ENCODE measurements around the gene NXPE3.

GRCh38 chr3:101862416-101863165 is 83.6 kb downstream of the NXPE3 start:
- TF ChIP-seq, protein P1, sequence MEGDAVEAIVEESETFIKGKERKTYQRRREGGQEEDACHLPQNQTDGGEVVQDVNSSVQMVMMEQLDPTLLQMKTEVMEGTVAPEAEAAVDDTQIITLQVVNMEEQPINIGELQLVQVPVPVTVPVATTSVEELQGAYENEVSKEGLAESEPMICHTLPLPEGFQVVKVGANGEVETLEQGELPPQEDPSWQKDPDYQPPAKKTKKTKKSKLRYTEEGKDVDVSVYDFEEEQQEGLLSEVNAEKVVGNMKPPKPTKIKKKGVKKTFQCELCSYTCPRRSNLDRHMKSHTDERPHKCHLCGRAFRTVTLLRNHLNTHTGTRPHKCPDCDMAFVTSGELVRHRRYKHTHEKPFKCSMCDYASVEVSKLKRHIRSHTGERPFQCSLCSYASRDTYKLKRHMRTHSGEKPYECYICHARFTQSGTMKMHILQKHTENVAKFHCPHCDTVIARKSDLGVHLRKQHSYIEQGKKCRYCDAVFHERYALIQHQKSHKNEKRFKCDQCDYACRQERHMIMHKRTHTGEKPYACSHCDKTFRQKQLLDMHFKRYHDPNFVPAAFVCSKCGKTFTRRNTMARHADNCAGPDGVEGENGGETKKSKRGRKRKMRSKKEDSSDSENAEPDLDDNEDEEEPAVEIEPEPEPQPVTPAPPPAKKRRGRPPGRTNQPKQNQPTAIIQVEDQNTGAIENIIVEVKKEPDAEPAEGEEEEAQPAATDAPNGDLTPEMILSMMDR (IDR thresholded peaks at IDR 0.05), result no peak
- no peak for TF ChIP-seq POLR2A (IDR thresholded peaks at IDR 0.05)

Measured in testis (tissue), 2 donors.